H9 (cell line): Measurements from ENCODE around the gene DENND1A. TPM values are rescaled to one million over a fixed set of nuclear protein-coding genes. Genes with fewer than 3 reads are reported as not detected.

Source experiments
- DNase-seq: peaks from one replicate; pipeline ENCODE4 v3.0.0-alpha.2; 2017
- H2AFZ ChIP-seq: one replicate; pipeline ENCODE4 v1.6.1; 2013; ENCODE audit warnings: mild to moderate bottlenecking, low read length, control low read depth, moderate library complexity
- H2AK5ac ChIP-seq: 2 replicates; pipeline ENCODE4 v1.6.1; 2013; ENCODE audit warnings: low read length, control low read depth, mixed read lengths; ENCODE audit not compliant: insufficient read length
- H2BK120ac ChIP-seq: one replicate; pipeline ENCODE4 v1.6.1; 2013; ENCODE audit warnings: low read depth, mild to moderate bottlenecking, low read length, control low read depth, inconsistent platforms; ENCODE audit not compliant: poor library complexity, severe bottlenecking
- H2BK12ac ChIP-seq: 2 replicates; pipeline ENCODE4 v1.6.1; 2013; ENCODE audit warnings: low read length, control low read depth, mixed read lengths, low read depth; ENCODE audit not compliant: insufficient read length
- H2BK15ac ChIP-seq: 2 replicates; pipeline ENCODE4 v1.6.1; 2013; ENCODE audit warnings: low read depth, low read length, control low read depth
- H2BK20ac ChIP-seq: one replicate; pipeline ENCODE4 v1.6.1; 2013; ENCODE audit warnings: low read depth, mild to moderate bottlenecking, low read length, control low read depth, inconsistent platforms; ENCODE audit not compliant: poor library complexity, severe bottlenecking
- H2BK5ac ChIP-seq: 2 replicates; pipeline ENCODE4 v1.6.1; 2013; ENCODE audit warnings: low read length, control low read depth, mixed read lengths; ENCODE audit not compliant: insufficient read length
- H3K14ac ChIP-seq: 2 replicates; pipeline ENCODE4 v1.6.1; 2013; ENCODE audit warnings: low read length, control low read depth; ENCODE audit not compliant: insufficient read depth
- H3K18ac ChIP-seq: 2 replicates; pipeline ENCODE4 v1.6.1; 2013; ENCODE audit warnings: low read depth, mild to moderate bottlenecking, mixed read lengths, low read length, control low read depth; ENCODE audit not compliant: insufficient read length
- H3K23ac ChIP-seq: 2 replicates; pipeline ENCODE4 v1.6.1; 2013; ENCODE audit warnings: low read length, control low read depth, mixed read lengths, low read depth; ENCODE audit not compliant: insufficient read length
- H3K23me2 ChIP-seq: 2 replicates; pipeline ENCODE4 v1.6.1; 2013; ENCODE audit warnings: low read depth, mild to moderate bottlenecking, mixed read lengths, low read length, control low read depth; ENCODE audit not compliant: insufficient read length, poor library complexity, severe bottlenecking
- H3K27ac ChIP-seq: 2 replicates; pipeline ENCODE4 v1.5.1; 2013; ENCODE audit warnings: low read length, control low read depth, mixed read lengths, low read depth; ENCODE audit not compliant: insufficient read length
- H3K27me3 ChIP-seq: 2 replicates; pipeline ENCODE4 v1.6.1; 2013; ENCODE audit warnings: low read length, control low read depth, inconsistent platforms; ENCODE audit not compliant: insufficient read depth
- H3K4ac ChIP-seq: 2 replicates; pipeline ENCODE4 v1.6.1; 2013; ENCODE audit warnings: low read depth, mild to moderate bottlenecking, control low read depth, inconsistent platforms, low read length, moderate library complexity
- H3K4me1 ChIP-seq: 2 replicates; pipeline ENCODE4 v1.6.1; 2013; ENCODE audit warnings: low read length, control low read depth, inconsistent platforms; ENCODE audit not compliant: insufficient read depth
- H3K4me2 ChIP-seq: 2 replicates; pipeline ENCODE4 v1.6.1; 2013; ENCODE audit warnings: low read length, control low read depth, mixed read lengths; ENCODE audit not compliant: insufficient read length, insufficient read depth
- H3K56ac ChIP-seq: 2 replicates; pipeline ENCODE4 v1.6.1; 2013; ENCODE audit warnings: low read depth, mild to moderate bottlenecking, mixed read lengths, low read length, control low read depth; ENCODE audit not compliant: insufficient read length
- H3K79me1 ChIP-seq: 2 replicates; pipeline ENCODE4 v1.6.1; 2013; ENCODE audit warnings: low read depth, mild to moderate bottlenecking, moderate library complexity, low read length, control low read depth, inconsistent platforms; ENCODE audit not compliant: insufficient read depth, poor library complexity, severe bottlenecking
- H3K79me2 ChIP-seq: 2 replicates; pipeline ENCODE4 v1.6.1; 2013; ENCODE audit warnings: low read length, control low read depth, inconsistent platforms; ENCODE audit not compliant: insufficient read depth
- H3K9ac ChIP-seq: 2 replicates; pipeline ENCODE4 v1.6.1; 2013; ENCODE audit warnings: low read length, control low read depth, mixed read lengths; ENCODE audit not compliant: insufficient read length; ENCODE audit errors: extremely low read depth
- H3K9me3 ChIP-seq: one replicate; pipeline ENCODE4 v1.6.1; 2013; ENCODE audit warnings: low read depth, low read length, inconsistent platforms; ENCODE audit not compliant: control insufficient read depth
- H3T11ph ChIP-seq: one replicate; pipeline ENCODE4 v1.6.1; 2013; ENCODE audit warnings: mild to moderate bottlenecking, low read length, control low read depth, inconsistent platforms
- H4K20me1 ChIP-seq: one replicate; pipeline ENCODE4 v1.6.1; 2013; ENCODE audit not compliant: control insufficient read depth, insufficient read length, insufficient read depth
- H4K5ac ChIP-seq: 2 replicates; pipeline ENCODE4 v1.6.1; 2013; ENCODE audit warnings: low read depth, mild to moderate bottlenecking, mixed read lengths, low read length, control low read depth; ENCODE audit not compliant: insufficient read length
- H4K8ac ChIP-seq: replicated peaks from 2 replicates; pipeline ENCODE4 v1.6.1; 2013; ENCODE audit warnings: low read length, control low read depth, mixed read lengths, low read depth; ENCODE audit not compliant: insufficient read length
- H4K91ac ChIP-seq: 2 replicates; pipeline ENCODE4 v1.6.1; 2013; ENCODE audit warnings: low read depth, mild to moderate bottlenecking, moderate library complexity, mixed read lengths, low read length, control low read depth; ENCODE audit not compliant: insufficient read length
- H3K27ac Mint-ChIP-seq, 3 experiments: 2 replicates in 2 of 3; 3 replicates in 1 of 3; pipeline ENCODE4 v1.8.0; 2020 to 2021; ENCODE audit warnings: mixed read lengths in 3 of 3, mild to moderate bottlenecking in 1 of 3, moderate library complexity in 1 of 3
- H3K27me3 Mint-ChIP-seq: 2 replicates; pipeline ENCODE4 v1.8.0; 2021; ENCODE audit warnings: low read depth, mild to moderate bottlenecking, moderate library complexity, mixed read lengths
- H3K36me3 Mint-ChIP-seq, 3 experiments: 2 replicates in 2 of 3; 3 replicates in 1 of 3; pipeline ENCODE4 v1.8.0; 2020 to 2021; ENCODE audit warnings: low read depth in 3 of 3, mixed read lengths in 3 of 3; ENCODE audit not compliant: insufficient read depth in 1 of 3
- H3K4me1 Mint-ChIP-seq, 2 experiments: 2 replicates each; pipeline ENCODE4 v1.8.0; 2020; ENCODE audit warnings: mixed read lengths in 2 of 2
- H3K4me3 Mint-ChIP-seq, 2 experiments: 2 replicates in 1 of 2; 3 replicates in 1 of 2; pipeline ENCODE4 v1.8.0; 2020 to 2021; ENCODE audit warnings: mild to moderate bottlenecking in 2 of 2, mixed read lengths in 2 of 2, moderate library complexity in 1 of 2
- H3K9me3 Mint-ChIP-seq, 2 experiments: 2 replicates in 1 of 2; 3 replicates in 1 of 2; pipeline ENCODE4 v1.8.0; 2020; ENCODE audit warnings: mild to moderate bottlenecking in 2 of 2, mixed read lengths in 2 of 2, moderate library complexity in 1 of 2
- WGBS: extraction: QIAGEN DNeasy Blood & Tissue Kit; methylation state at CpG from one replicate; pipeline ENCODE4 v1.1.7; 2013; ENCODE audit warnings: missing lambda C conversion rate, low lambda C conversion rate, mixed read lengths; ENCODE audit not compliant: insufficient read length; ENCODE audit errors: extremely low coverage; 5-methylcytosine and 5-hydroxymethylcytosine counted together
- total RNA-seq: library from RNA; stranded (reverse); gene quantifications from 2 replicates; pipeline ENCODE4 v1.2.1, GENCODE V29; 2021
- TF ChIP-seq, protein P1 (sequence below): fragments of 200-600 bp; sonication (generic); conservative IDR thresholded peaks from 3 replicates; pipeline ENCODE4 v1.8.0; 2021; ENCODE audit warnings: antibody characterized with exemption, mild to moderate bottlenecking

Gene DENND1A
- total RNA-seq, 1 experiment from 2014 or later: 20.4 TPM

DNA sequence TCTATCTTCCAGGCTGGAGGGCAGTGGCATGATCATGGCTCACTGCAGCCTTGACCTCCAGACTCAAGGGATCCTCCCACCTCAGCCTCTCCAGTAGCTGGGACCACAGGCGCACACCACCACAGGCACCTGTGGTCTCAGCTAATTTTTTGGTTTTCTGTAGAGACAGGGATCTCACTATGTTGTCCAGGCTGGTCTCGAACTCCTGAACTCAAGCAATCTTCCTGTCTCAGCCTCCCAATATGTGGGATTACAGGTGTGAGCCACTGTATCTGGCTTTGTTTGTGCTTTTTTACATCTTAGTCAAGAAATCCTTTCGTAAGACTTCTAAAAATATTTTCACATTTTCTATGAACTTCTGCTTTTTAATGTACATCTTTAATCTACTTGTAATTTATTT, 116.9 kb downstream of the DENND1A start:
- Histone ChIP-seq H3K23me2 (no peaks in the 10 kb centered on the region), H2AFZ (no peak overlapping the region), H3K4me2 (no peak overlapping the region), H3T11ph (no peak overlapping the region), H2BK12ac (no peak overlapping the region), H4K5ac (no peak overlapping the region), H3K9me3 (no peaks in the 10 kb centered on the region), H3K56ac (no peak overlapping the region), H3K14ac (no peak overlapping the region), H4K20me1 (no peaks in the 10 kb centered on the region), H3K79me2 (no peaks in the 10 kb centered on the region), H3K18ac (no peak overlapping the region), H4K91ac (no peak overlapping the region), H2BK15ac (no peak overlapping the region), H3K4me1 (no peaks in the 10 kb centered on the region), H3K23ac (no peak overlapping the region), H3K27me3 (no peaks in the 10 kb centered on the region), H3K4ac (no peak overlapping the region), H2AK5ac (no peak overlapping the region), H3K27ac (no peak overlapping the region), H2BK20ac (no peak overlapping the region), H2BK5ac (no peak overlapping the region), H3K79me1 (no peaks in the 10 kb centered on the region), H2BK120ac (no peak overlapping the region), H4K8ac (no peak overlapping the region), H3K9ac (no peak overlapping the region)
- no peaks in the 10 kb centered on the region for H3K9me3 Mint-ChIP-seq
- no peak for DNase-seq
- no peaks in the 10 kb centered on the region for H3K27me3 Mint-ChIP-seq
- no CpG with 5 or more reads among the region's 3 CpGs for WGBS
- H3K4me1 Mint-ChIP-seq: peaks cover 12 to 14% of the 10 kb centered on the region in 2 experiments
- no peak overlapping the region for H3K4me3 Mint-ChIP-seq
- TF ChIP-seq, protein P1, sequence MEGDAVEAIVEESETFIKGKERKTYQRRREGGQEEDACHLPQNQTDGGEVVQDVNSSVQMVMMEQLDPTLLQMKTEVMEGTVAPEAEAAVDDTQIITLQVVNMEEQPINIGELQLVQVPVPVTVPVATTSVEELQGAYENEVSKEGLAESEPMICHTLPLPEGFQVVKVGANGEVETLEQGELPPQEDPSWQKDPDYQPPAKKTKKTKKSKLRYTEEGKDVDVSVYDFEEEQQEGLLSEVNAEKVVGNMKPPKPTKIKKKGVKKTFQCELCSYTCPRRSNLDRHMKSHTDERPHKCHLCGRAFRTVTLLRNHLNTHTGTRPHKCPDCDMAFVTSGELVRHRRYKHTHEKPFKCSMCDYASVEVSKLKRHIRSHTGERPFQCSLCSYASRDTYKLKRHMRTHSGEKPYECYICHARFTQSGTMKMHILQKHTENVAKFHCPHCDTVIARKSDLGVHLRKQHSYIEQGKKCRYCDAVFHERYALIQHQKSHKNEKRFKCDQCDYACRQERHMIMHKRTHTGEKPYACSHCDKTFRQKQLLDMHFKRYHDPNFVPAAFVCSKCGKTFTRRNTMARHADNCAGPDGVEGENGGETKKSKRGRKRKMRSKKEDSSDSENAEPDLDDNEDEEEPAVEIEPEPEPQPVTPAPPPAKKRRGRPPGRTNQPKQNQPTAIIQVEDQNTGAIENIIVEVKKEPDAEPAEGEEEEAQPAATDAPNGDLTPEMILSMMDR: no peak
- no peaks in the 10 kb centered on the region for H3K36me3 Mint-ChIP-seq
- H3K27ac Mint-ChIP-seq: no peak overlapping the region
